Osteocyte (in vitro differentiated cells): ENCODE measurements around the gene NRF1. TPM values are rescaled to one million over a fixed set of nuclear protein-coding genes. Genes with fewer than 3 reads are reported as not detected.

Experiments used
- DNase-seq: peaks from one replicate; pipeline ENCODE4 v3.0.0; 2021; ENCODE audit warnings: mixed read lengths; ENCODE audit not compliant: unreplicated experiment; ENCODE audit errors: extremely low spot score
- H3K27ac Mint-ChIP-seq: one replicate; pipeline ENCODE4 v1.8.0; 2021; ENCODE audit warnings: mild to moderate bottlenecking, mixed read lengths; ENCODE audit not compliant: unreplicated experiment
- H3K27me3 Mint-ChIP-seq: one replicate; pipeline ENCODE4 v1.8.0; 2021; ENCODE audit warnings: mixed read lengths; ENCODE audit not compliant: unreplicated experiment
- H3K36me3 Mint-ChIP-seq: one replicate; pipeline ENCODE4 v1.8.0; 2021; ENCODE audit warnings: mixed read lengths; ENCODE audit not compliant: unreplicated experiment
- H3K4me1 Mint-ChIP-seq: one replicate; pipeline ENCODE4 v1.8.0; 2021; ENCODE audit warnings: mixed read lengths; ENCODE audit not compliant: unreplicated experiment
- H3K4me3 Mint-ChIP-seq: one replicate; pipeline ENCODE4 v1.8.0; 2021; ENCODE audit warnings: mild to moderate bottlenecking, moderate library complexity, mixed read lengths; ENCODE audit not compliant: unreplicated experiment
- H3K9me3 Mint-ChIP-seq: one replicate; pipeline ENCODE4 v1.8.0; 2021; ENCODE audit warnings: mixed read lengths; ENCODE audit not compliant: unreplicated experiment
- CTCF ChIP-seq: fragments of 200-600 bp; sonication (generic); IDR thresholded peaks from 2 replicates; pipeline ENCODE4 v1.5.0; 2021; ENCODE audit warnings: antibody characterized with exemption, mild to moderate bottlenecking, moderate library complexity
- total RNA-seq: library from RNA; stranded (reverse); gene quantifications from 2 replicates; pipeline ENCODE4 v1.2.1, GENCODE V29; 2021

The NRF1 gene
- total RNA-seq, 1 donor from 2014 or later: 20.7 TPM

- peaks cover 36% of the 10 kb centered on the region for H3K27me3 Mint-ChIP-seq
- H3K4me1 Mint-ChIP-seq: peaks cover 11% of the 10 kb centered on the region
- no peak overlapping the region for H3K4me3 Mint-ChIP-seq
- H3K9me3 Mint-ChIP-seq: no peaks in the 10 kb centered on the region
- no peaks in the 10 kb centered on the region for H3K36me3 Mint-ChIP-seq
- H3K27ac Mint-ChIP-seq: no peak overlapping the region
- no peak for TF ChIP-seq CTCF
- no peak for DNase-seq
Observed at GRCh38 chr7:129777195-129777844, 165.8 kb downstream of the NRF1 start.

GRCh38 chr7:129777993-129778769 lies 166.7 kb downstream of the NRF1 start:
- TF ChIP-seq CTCF: no peak
- Mint-ChIP-seq H3K27me3 (peaks cover 45% of the 10 kb centered on the region), H3K4me3 (no peak overlapping the region), H3K4me1 (peaks cover 18% of the 10 kb centered on the region), H3K36me3 (no peaks in the 10 kb centered on the region), H3K9me3 (no peaks in the 10 kb centered on the region), H3K27ac (no peak overlapping the region)
- no peak for DNase-seq

GRCh38 chr7:129778770-129779601 lies 167.5 kb downstream of the NRF1 start:
- Mint-ChIP-seq H3K4me1 (peaks cover 23% of the 10 kb centered on the region), H3K4me3 (peak overlapping the region; percentile 26), H3K27ac (no peak overlapping the region), H3K9me3 (no peaks in the 10 kb centered on the region), H3K36me3 (no peaks in the 10 kb centered on the region), H3K27me3 (peaks cover 50% of the 10 kb centered on the region)
- TF ChIP-seq CTCF: peak; percentile 18
- no peak for DNase-seq

GRCh38 chr7:129779602-129780256 lies 168.2 kb downstream of the NRF1 start:
- H3K9me3 Mint-ChIP-seq: no peaks in the 10 kb centered on the region
- H3K4me3 Mint-ChIP-seq: peak overlapping the region; percentile 29
- H3K4me1 Mint-ChIP-seq: peaks cover 23% of the 10 kb centered on the region
- DNase-seq: no peak
- H3K27ac Mint-ChIP-seq: no peak overlapping the region
- H3K36me3 Mint-ChIP-seq: no peaks in the 10 kb centered on the region
- peaks cover 54% of the 10 kb centered on the region for H3K27me3 Mint-ChIP-seq
- no peak for TF ChIP-seq CTCF
